ENCODE data around the gene PRKCE. TPM values are rescaled to one million over a fixed set of nuclear protein-coding genes. Genes with fewer than 3 reads are reported as not detected.

PRKCE gene
- total RNA-seq, 1 experiment from 2014 or later, result 1.3 TPM

- Histone ChIP-seq H2BK15ac (ENCODE audit: low read depth, low read length) (no peak overlapping the region), H2BK20ac (ENCODE audit: low read depth, low read length, poor library complexity, severe bottlenecking) (no peak overlapping the region), H3K9me3 (ENCODE audit: control insufficient read depth, low read depth, low read length) (no peaks in the 10 kb centered on the region), H2BK120ac (ENCODE audit: low read depth, low read length, poor library complexity, severe bottlenecking) (no peak overlapping the region), H4K91ac (ENCODE audit: insufficient read length, low read depth, low read length) (no peak overlapping the region), H2BK5ac (ENCODE audit: insufficient read length, low read length) (no peak overlapping the region), H3K79me2 (ENCODE audit: insufficient read depth, low read length) (no peaks in the 10 kb centered on the region), H4K5ac (ENCODE audit: insufficient read length, low read depth, low read length) (no peak overlapping the region), H2AFZ (ENCODE audit: low read length) (no peak overlapping the region), H3K27ac (ENCODE audit: insufficient read length, low read depth, low read length) (no peak overlapping the region), H3K18ac (ENCODE audit: insufficient read length, low read depth, low read length) (no peak overlapping the region), H3K79me1 (ENCODE audit: insufficient read depth, low read depth, low read length, poor library complexity, severe bottlenecking) (no peaks in the 10 kb centered on the region), H3K14ac (ENCODE audit: insufficient read depth, low read length) (no peak overlapping the region), H3K9ac (ENCODE audit: extremely low read depth, insufficient read length, low read length) (no peak overlapping the region), H4K20me1 (ENCODE audit: control insufficient read depth, insufficient read depth, insufficient read length) (no peaks in the 10 kb centered on the region), H2BK12ac (ENCODE audit: insufficient read length, low read depth, low read length) (no peak overlapping the region), H2AK5ac (ENCODE audit: insufficient read length, low read length) (no peak overlapping the region), H3K4me2 (ENCODE audit: insufficient read depth, insufficient read length, low read length) (no peak overlapping the region), H4K8ac (replicated peaks; ENCODE audit: insufficient read length, low read depth, low read length) (no peak overlapping the region), H3K4me1 (ENCODE audit: insufficient read depth, low read length) (no peaks in the 10 kb centered on the region), H3T11ph (ENCODE audit: low read length) (no peak overlapping the region), H3K56ac (ENCODE audit: insufficient read length, low read depth, low read length) (no peak overlapping the region), H3K27me3 (ENCODE audit: insufficient read depth, low read length) (no peaks in the 10 kb centered on the region), H3K23ac (ENCODE audit: insufficient read length, low read depth, low read length) (no peak overlapping the region), H3K23me2 (ENCODE audit: insufficient read length, low read depth, low read length, poor library complexity, severe bottlenecking) (peaks cover 2% of the 10 kb centered on the region), H3K4ac (ENCODE audit: low read depth, low read length) (no peak overlapping the region)
- no peak overlapping the region for H3K4me3 Mint-ChIP-seq
- H3K27me3 Mint-ChIP-seq (ENCODE audit: low read depth), result 0 out of 2 replicates have a peak, but pooled peaks cover 2% of the 10 kb centered on the region
- no peaks in the 10 kb centered on the region for H3K36me3 Mint-ChIP-seq (ENCODE audit: insufficient read depth in 1 of 3, low read depth in 3 of 3)
- no peak for TF ChIP-seq CTCF (conservative IDR thresholded peaks at IDR 0.05)
- H3K4me1 Mint-ChIP-seq, result peaks cover 13 to 15% of the 10 kb centered on the region in 2 experiments
- no peak overlapping the region for H3K27ac Mint-ChIP-seq
- WGBS (ENCODE audit: extremely low coverage, insufficient read length, low lambda C conversion rate), result no CpG with 5 or more reads among the region's 2 CpGs
- DNase-seq, result no peak
- no peaks in the 10 kb centered on the region for H3K9me3 Mint-ChIP-seq
Measured at GRCh38 chr2:45724335-45724734, 72.9 kb downstream of the PRKCE start.
